NCI-H2227 (cell line): ENCODE data around the gene NACAD.

Experiments used
- DNase-seq: peaks from one replicate; lab custom pipeline; 2025; ENCODE audit not compliant: unreplicated experiment; lab: John Stamatoyannopoulos, UW

The NACAD gene

DNA sequence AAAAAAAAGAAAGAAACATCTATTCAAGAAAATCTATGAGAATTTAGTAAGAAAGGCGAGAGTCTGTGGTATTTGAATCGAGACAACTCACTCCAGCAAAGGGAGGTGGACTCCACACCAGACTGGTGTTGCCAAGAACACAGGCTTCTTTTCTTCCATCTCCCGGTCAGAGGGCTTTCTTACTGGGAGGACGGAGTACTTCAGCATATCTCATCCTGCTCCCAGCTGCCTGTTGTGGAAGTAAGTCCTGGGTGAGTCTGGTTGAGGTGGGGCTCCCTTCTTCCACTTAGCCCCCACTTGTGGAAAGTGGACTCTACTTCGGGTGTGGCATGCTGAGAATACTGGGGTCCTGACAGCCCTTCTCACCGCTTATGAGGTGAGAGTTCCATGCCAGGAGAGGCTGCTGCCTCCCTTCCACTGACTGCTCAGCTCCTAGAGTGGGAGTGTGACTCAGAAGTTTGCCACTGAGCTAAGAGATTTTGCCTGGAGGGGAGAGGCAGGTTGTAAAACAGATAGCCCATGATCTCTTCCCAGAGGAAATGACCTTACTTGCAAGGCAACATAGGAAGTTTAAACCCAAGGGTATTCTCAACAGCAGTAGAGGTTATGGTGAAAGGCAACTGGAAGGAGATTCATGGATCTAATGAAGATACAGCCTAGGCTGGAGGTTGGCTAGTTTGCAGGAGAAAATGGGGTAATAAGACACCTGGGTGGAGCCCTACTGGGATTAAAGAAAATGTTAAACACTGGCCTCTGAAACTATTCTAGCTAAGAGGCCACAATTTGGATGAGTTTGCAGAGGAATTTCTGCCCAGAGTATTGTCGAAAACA, 3.5 kb upstream of the NACAD start:
- no peak for DNase-seq

GRCh38 chr7:45089341-45089891, 647 bp upstream of the NACAD start:
- DNase-seq, result peak; percentile 98

GRCh38 chr7:45088146-45088701, 545 bp downstream of the NACAD start:
- peak; percentile 27 for DNase-seq

DNA sequence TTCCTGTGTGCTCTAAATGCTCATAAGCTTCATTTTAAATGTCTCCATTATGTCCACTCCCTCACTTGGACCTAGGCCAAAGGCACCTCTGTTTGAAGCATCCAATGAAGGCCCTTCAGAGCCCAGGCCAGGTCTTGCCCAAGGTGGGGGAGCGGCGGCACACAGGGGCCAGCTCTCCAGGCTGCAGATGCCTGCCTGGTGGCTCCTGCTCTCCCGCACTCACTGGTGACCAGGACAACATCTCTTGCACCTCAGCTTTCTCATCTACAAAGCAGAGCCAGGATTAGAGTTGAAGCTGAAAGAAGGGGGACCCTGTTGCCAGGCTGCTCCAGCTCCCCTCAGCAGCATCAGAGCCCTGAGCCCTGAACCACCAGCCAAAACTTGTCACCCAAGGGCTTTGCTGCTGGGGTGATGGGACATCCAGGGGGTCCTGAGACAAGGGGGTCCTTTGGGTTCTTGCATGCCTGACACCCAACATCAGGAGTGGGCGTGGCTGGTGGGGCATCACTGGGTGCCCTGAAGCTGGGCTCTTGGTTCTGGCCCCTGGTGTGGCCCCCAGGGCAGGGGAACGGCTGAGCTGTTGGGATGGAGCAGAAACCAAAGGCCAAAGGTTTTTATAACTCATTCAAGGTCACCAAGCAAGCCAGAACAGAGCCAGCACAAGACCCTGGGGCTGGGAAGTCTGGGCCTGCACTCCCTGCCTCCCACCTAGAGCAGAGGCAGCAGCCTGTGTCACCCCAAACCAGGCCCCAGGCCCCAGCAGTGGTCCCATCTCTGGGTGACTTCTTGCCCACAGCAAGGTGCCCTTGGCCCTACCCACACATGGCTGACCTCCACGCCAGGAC, 1.2 kb downstream of the NACAD start:
- DNase-seq, result no peak

GRCh38 chr7:45086331-45087065, 2.3 kb downstream of the NACAD start:
- DNase-seq, result no peak

DNA sequence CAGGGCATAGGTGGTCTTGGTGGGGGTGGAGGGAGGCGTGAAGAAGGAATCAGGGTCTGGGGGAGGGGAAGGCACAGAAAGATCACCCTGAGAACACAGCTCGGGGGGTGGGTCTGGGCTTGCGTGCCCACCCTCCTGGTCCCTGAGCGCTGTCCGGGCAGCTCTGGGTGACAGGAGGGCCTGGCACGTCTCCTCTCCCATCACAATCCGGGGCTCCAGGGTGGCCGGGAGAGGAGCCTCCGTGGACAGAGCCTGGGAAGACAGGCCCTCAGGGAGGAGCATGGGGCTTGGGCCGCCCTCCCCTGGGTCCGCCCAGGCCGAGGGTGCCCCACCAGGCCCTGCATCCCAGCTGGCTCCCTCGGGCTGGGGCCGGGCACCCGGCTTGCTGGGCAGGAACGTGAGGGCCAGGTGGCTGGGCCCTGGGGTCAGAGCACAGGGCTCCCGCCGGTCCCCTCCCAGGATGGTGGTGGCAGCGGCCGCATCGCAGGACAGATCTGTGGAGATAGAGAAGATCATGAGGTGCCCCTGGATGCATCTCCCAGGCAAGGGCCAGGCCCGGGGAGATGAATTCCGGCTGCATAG, 3.1 kb downstream of the NACAD start:
- DNase-seq, result no peak

GRCh38 chr7:45084901-45085618, 3.7 kb downstream of the NACAD start:
- DNase-seq, result no peak

GRCh38 chr7:45084336-45084735, 4.4 kb downstream of the NACAD start:
- no peak for DNase-seq

DNA sequence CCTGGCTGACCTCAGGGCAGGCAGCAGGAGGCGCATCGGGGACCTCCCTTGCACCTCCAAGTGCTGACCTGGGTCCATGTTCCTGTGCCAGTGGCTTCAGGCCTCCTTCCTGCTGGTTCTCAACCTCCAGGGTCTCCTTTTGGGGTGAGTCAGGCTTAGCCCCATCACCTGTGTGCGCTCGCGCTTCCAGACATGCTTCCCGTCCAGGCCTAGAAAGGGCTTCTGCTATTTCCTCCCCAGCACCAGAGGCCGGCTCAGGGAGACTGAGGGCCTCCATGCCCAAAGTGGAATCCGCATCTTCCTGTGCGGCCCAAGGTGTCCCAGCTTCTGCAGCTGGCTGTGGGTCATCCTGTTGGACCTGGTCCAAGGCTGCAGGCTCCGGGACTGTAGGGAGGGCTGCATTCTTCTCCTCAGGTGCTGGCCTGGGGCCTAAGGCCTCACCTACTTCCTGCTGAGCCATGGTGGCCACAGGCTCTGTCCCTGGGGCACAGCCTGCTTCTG, 5.9 kb downstream of the NACAD start:
- no peak for DNase-seq

DNA sequence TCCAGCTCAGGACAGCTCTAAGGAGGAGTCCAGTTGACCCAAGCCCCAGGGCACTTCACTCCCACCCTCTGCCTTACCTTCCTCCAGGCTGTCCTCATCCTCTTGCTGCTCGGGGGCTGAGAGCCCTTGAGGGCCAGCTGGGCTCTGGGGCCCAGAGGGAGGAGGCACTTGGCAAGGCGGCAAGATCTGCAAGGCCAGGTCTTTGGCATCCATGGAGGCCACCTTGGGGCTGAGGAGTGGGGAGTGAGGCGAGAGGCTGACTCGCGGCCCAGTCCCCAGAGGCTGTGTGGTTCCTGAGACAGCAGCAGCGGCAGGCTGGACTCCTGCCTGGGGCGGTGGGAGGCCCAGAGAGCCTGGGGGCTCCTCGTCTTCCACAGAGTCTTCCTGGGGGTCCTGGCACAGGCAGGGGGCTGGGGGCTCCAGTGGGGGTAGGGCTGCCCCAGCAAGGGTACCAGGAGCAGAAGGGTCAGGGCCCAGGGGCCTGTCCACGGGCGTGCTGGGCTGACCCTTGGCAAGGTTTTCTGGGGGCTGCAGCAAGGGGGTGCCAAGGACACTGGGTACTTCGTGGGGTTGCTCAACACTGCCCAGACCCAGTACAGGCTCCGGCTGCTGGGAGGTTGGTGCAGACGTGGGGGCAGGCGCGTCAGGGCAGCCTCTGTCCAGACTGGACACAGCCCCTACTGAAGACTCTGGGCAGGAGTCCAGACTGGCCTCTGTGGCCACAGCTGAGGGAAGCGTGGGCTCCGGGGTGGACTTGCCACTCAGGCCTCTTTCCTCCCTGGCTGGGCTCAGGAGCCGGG, 6.5 kb downstream of the NACAD start:
- no peak for DNase-seq

- DNase-seq, result no peak
Observed at GRCh38 chr7:45081670-45081974, 7.1 kb downstream of the NACAD start.

DNA sequence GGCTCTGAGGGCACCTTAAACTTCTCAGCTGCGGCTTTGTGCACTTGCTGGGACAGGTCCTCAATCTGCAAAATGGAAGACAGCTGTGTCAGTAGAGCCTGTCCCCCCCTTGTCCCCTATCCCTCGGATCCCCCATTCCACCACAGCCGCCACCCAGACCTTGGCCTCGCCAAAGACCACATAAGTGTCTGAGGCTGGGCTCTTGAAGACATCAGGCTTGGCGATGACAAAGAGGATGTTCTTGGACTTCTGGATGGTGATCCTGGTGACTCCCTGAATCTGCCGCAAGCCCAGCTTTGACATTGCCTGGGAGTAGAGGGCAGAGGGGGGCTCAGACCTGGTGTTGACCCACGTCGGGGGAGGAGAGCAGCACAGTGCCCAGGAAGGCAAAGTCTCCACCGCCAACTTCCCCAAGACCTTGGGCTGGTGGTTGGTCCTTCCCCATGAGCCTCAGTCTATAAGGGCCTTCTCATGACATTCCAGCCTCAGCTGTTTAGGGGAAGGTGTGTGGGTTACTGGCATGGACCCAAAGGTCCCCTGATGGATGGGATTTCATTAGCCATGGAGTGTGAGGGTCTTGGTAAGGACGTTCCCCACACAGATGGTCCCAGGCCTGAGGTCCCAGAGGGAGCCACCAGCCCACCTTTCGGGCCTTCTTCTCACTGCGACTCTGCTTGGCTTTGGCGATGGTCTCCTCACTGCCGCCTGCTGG, 7.7 kb downstream of the NACAD start:
- no peak for DNase-seq

GRCh38 chr7:45080265-45080957, 8.4 kb downstream of the NACAD start:
- no peak for DNase-seq

DNA sequence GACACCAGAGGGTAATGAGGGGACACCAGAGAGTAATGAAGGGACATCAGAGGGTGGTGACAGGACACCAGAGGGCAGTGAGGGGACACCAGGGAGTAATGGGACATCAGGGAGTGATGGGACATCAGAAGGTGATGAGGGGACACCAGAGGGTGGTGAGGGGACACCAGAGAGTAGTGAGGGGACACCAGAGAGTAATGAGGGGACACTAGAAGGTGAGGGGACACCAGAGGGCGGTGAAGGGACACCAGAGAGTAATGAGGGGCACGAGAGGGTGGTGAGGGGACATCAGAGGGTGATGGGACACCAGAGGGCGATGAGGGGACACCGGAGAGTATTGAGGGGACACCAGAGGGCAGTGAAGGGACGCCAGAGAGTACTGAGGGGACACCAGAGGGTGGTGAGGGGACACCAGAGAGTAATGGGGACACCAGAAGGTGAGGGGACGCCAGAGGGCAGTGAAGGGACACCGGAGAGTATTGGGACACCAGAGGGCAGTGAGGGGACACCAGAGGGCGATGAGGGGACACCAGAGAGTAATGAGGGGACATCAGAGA, 10.6 kb downstream of the NACAD start:
- DNase-seq, result no peak

- no peak for DNase-seq
Observed at GRCh38 chr7:45077579-45077978, 11.2 kb downstream of the NACAD start.

DNA sequence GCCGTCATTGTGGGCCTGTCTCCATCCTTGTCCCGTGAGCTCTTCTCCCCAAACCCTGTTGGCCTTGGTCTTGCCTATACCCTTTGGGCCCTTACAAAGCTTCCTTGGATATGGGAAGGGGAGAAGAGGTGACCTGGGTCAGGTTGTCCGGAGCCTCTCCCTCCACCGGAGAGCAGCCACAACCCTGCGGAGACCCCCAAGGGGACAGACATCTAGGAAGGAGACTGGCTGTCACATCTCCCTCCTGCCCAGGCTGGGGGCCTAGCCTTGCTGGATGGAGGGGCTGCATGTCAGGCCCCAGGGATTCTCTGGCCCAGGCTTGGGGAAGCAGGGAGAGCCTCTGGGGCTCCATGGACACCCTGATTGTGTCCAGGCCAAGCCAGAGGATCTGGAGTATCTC, 11.8 kb downstream of the NACAD start:
- no peak for DNase-seq
